Posterior vena cava (tissue), 2 donors: ENCODE results near the gene ZNFX1. TPM values are rescaled to one million over a fixed set of nuclear protein-coding genes. Genes with fewer than 3 reads are reported as not detected.

ENCODE experiments used
- DNase-seq: peaks from one replicate; pipeline ENCODE4 v3.0.0-alpha.2; 2020; ENCODE audit warnings: low spot score
- intact Hi-C, 2 donors: fragments of 100-400 bp; cut with DNase I; formaldehyde crosslinking; loops; one replicate each; pipeline versions ENCODE4 v1.14.1 to v1.14.2; 2022 to 2023
- total RNA-seq, 2 donors: library from RNA; stranded (reverse); fragmentation: NEBNext Ultra II Directional; extraction: Animal tissue kit (Norgen Biotek cat#: 25700); gene quantifications; one replicate each; pipeline ENCODE4 v1.2.1, GENCODE V29; 2021
- donor health status: DM: yes; HTN: yes; CAD: no.
- donor health status: DM: yes; HTN: yes; CAD: no.

Gene ZNFX1
- total RNA-seq, 2 donors from 2014 or later = 40.0 to 52.6 TPM

DNA sequence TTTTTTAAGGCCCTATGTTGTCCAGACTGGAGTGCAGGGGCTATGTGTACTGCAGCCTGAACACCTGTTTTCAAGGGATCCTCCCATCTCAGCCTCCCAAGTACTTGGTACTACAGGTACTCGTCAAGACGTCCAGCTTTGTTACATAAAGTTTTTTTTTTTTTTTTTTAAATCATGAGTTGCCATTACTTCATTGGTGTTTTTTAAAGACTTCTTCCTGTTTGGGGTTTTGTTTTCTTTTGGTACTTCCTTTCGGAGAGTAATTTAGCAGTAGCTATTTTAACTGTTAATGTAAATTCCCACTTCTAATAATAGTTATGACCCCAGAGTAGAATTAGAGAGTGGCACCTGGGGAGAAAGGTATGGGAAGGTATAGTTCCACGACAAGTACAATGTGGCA, 10.5 kb downstream of the ZNFX1 start:
- intact Hi-C loops = no loop called here
- no peak for DNase-seq

- intact Hi-C loops = loop anchor here in 1 of 2 donors (5.0 kb wide), 1 partner anchor 1625 kb away; no protein-coding TSS in a partner anchor
- no peak for DNase-seq
Measured at GRCh38 chr20:49262444-49262843, 15.4 kb downstream of the ZNFX1 start.

GRCh38 chr20:49261173-49261572, 16.7 kb downstream of the ZNFX1 start:
- intact Hi-C loops = loop anchor here in 1 of 2 donors (5.0 kb wide), 1 partner anchor 1624 kb away; no protein-coding TSS in a partner anchor
- no peak for DNase-seq

DNA sequence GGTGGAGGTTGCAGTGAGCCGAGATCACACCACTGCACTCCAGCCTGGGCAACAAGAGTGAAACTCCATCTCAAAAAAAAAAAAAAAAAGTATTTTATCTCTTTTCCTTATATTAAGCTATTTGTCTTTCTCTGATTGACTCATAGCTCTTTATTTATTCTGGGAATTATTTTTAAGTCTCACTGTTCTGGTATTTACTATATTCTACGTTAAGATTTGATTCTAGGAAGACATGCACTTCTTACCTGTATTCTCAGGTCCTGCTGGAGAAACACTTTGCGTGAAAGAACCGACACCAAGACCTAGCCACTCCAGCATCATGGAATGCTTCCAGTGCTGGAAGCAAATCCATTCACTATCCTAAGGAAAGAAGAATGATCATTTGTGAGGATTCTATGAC, 17.6 kb downstream of the ZNFX1 start:
- intact Hi-C loops = loop anchor here in 1 of 2 donors (5.0 kb wide), 1 partner anchor 1623 kb away; no protein-coding TSS in a partner anchor
- no peak for DNase-seq

DNA sequence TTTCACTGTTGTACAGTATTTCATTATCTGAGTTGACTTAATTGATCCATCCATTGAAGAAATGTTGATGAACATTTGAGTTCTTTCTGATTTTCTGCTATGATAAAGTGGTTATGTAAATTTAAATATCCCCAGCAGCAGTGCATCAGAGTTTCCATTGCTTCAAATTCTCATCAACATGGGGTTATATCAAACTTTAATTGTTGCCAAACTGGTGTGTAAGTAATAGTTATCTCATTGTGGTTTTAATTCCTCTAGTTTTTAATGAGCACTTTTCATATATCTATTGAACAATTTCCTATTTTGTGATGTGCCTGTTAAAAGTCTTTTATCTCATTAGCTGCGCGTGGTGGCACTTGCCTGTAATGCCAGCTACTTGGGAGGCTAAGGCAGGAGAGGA, 18.1 kb downstream of the ZNFX1 start:
- DNase-seq = no peak
- intact Hi-C loops = loop anchor here in 1 of 2 donors (5.0 kb wide), 1 partner anchor 1622 kb away; no protein-coding TSS in a partner anchor

GRCh38 chr20:49259284-49259683, 18.6 kb downstream of the ZNFX1 start:
- DNase-seq = no peak
- intact Hi-C loops = no loop called here

GRCh38 chr20:49256261-49256660, 21.6 kb downstream of the ZNFX1 start:
- no peak for DNase-seq
- intact Hi-C loops = no loop called here

GRCh38 chr20:49252556-49253350, 25.1 kb downstream of the ZNFX1 start:
- intact Hi-C loops = no loop called here
- no peak for DNase-seq

GRCh38 chr20:49248879-49249665, 28.8 kb downstream of the ZNFX1 start:
- DNase-seq = no peak
- intact Hi-C loops = no loop called here

- no peak for DNase-seq
- intact Hi-C loops = no loop called here
Measured at GRCh38 chr20:49248301-49248700, 29.6 kb downstream of the ZNFX1 start.

- intact Hi-C loops = no loop called here
- no peak for DNase-seq
Measured at GRCh38 chr20:49247792-49248191, 30.1 kb downstream of the ZNFX1 start.

GRCh38 chr20:49247169-49247723, 30.6 kb downstream of the ZNFX1 start:
- no peak for DNase-seq
- intact Hi-C loops = no loop called here

DNA sequence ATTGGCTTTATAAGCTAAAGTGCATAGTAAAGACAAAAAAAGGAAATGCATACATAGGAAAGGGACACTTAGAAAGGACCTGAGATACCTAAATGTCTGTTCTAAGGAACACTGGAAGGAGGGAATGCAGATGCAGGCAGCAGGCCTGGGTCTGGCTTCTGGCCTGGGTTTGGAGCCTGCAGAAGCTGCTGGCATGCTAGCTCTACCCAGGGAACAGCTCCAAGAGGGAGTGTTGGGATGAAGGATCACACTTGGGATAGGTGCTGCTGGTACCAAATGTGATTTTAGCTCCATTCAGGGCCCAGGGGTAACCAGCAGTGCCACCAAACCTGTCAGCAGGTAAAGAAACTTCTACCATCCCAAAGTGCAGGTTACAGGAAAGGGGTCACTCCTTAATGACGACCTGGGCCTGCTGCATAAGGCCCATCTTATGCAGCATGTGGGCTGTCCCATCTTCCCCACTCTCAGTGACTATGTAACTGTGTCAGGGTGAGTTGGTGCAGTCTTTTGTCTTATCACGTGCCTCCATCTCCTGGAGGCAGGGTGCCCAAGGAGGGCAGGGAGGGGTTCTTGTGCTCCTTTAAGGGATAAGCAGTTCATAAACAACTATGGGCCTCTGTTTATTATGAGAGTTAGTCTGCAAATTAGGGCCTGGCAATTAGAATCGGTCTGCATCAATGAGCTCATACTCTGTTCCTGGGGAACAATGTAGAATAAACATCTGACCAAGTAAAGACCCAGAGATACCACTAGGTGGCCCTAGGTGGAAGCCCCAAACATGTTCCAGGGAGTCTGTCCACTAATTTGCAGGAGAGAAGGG, 31.7 kb downstream of the ZNFX1 start:
- no peak for DNase-seq

GRCh38 chr20:49237531-49237930, 40.3 kb downstream of the ZNFX1 start:
- intact Hi-C loops = no loop called here
- DNase-seq = no peak

More for the DNA sequence above, 31.7 kb downstream of the ZNFX1 start:
- intact Hi-C loops = no loop called here

DNA sequence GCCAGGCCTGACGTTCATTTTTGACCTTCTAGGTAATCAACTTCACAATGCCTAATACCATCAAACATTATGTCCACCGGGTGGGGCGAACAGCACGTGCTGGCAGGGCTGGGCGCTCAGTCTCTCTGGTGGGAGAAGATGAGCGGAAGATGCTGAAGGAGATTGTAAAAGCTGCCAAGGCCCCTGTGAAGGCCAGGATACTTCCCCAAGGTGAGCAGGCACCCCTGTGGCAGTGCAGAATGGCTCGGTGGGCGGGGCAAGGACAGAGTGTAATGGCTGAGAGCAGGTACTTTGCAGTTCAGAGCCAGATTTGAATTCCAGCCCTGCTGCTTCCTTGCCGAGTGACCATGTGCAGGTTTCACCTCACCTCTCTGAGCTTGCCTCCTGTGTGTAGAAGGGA, 41.6 kb downstream of the ZNFX1 start:
- intact Hi-C loops = no loop called here
- DNase-seq = no peak

GRCh38 chr20:49234831-49235230, 43.0 kb downstream of the ZNFX1 start:
- intact Hi-C loops = no loop called here
- DNase-seq = no peak

DNA sequence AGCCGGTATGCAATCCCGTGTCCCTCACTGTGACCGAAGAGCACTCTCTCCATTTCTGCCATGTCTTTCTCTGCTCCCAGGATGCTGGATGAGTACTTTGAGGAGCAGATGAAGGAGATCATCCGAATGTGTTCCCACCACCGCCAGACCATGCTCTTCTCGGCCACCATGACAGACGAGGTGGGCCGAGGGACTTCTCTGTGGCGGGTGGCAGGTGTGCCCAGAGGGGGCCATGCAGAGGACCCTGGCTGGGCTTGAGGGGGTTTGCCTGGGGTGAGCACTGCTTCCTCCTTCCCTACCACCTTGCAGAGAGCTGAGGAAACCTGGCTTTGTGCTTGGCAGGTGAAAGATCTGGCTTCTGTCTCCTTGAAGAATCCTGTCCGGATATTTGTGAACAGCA, 44.6 kb downstream of the ZNFX1 start:
- intact Hi-C loops = no loop called here
- no peak for DNase-seq

DNA sequence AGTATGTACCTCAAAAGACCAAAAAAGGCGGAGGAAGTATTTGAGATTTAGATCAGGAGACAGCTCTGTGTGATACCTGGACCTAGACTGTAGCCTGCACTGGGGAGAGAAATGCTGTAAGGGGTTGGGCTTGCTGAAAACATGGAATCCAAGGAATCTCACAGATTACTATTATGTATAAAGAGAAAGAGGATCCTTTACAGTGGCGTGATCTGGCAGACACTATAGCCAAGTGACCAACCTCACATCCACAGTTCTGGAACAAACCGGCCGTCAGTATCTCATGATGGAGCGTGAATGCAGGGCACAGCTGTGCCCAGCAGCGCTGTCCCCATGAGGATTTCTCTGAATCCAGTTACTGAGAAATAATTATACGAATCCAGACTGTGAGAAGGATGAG, 46.4 kb downstream of the ZNFX1 start:
- intact Hi-C loops = no loop called here
- no peak for DNase-seq

DNA sequence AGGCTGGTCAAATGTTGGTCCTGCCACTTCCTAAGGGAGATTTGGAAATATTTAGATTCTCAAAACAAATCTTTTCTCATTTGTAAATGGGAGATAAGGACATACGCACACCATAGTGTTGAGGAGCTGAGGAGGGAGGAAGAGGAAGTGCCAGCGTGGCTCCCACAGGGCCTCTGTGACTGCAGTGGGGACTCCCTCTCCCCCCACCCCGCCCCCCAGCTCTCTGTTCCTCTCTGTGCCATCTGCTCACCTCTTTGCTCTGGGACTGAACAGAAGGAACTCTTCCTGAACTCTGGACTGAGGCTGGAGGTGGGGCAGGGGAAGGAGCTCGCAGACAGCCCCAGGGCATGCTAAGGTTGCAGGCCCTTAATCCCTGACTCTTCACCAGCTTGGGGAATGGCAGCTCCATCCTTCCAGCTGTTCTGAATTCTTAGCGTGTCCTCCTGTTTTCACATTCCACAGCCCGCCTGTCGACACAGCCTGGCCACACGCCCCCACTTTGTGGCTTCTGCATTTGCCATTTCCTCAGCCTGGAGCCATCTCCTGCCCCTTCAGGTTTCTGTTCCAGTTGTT, 47.2 kb downstream of the ZNFX1 start:
- intact Hi-C loops = no loop called here
- DNase-seq = no peak
